NCI-H1092 treated with DMSO at 0.1 percent for 48 hours (cell line): ENCODE measurements around the gene CLIC3.

Experiments
- DNase-seq: peaks from one replicate; lab custom pipeline; 2025; lab: John Stamatoyannopoulos, UW

The CLIC3 gene

GRCh38 chr9:136964171-136964689 lies 32.1 kb downstream of the CLIC3 start:
- DNase-seq, result no peak

GRCh38 chr9:136963751-136964150 lies 32.6 kb downstream of the CLIC3 start:
- no peak for DNase-seq

GRCh38 chr9:136963341-136963740 lies 33.0 kb downstream of the CLIC3 start:
- DNase-seq, result no peak

- no peak for DNase-seq
Observed at GRCh38 chr9:136962701-136963248, 33.6 kb downstream of the CLIC3 start.

DNA sequence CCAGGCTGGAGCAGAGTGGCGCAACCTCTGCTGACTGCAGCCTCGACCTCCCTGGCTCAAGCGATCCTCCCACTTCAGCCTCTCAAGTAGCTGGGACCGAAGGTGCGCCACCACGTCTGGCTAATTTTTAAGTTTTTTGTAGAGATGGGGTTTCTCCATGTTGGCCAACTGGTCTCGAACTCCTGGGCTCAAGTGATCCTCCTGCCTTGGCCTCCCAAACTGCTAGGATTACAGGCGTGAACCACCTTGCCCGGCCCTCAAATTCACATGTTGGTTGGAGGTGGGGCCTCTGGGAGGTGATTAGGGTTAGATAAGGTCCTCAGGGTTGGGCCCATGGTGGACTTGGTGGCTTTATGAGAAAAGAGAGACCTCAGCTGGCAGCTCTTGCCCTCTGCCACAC lies 34.2 kb downstream of the CLIC3 start:
- no peak for DNase-seq

- no peak for DNase-seq
Observed at GRCh38 chr9:136961279-136962065, 34.9 kb downstream of the CLIC3 start.

DNA sequence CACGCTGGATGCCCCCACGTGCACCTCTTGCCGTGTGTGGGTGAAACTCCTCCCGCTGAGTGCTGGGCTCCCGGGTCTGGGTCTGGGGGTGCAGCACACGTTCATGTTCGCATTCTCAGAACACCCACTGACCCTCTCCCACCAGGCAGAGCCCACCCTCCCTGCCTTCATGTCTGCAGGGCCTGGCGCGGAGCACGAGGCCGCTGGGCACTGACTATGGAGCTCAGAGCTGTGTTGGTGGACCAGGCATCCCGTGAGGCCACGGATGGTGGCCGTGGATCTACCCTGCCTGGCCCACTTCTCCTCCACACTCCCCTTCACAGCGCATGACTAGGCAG lies 35.5 kb downstream of the CLIC3 start:
- no peak for DNase-seq

DNA sequence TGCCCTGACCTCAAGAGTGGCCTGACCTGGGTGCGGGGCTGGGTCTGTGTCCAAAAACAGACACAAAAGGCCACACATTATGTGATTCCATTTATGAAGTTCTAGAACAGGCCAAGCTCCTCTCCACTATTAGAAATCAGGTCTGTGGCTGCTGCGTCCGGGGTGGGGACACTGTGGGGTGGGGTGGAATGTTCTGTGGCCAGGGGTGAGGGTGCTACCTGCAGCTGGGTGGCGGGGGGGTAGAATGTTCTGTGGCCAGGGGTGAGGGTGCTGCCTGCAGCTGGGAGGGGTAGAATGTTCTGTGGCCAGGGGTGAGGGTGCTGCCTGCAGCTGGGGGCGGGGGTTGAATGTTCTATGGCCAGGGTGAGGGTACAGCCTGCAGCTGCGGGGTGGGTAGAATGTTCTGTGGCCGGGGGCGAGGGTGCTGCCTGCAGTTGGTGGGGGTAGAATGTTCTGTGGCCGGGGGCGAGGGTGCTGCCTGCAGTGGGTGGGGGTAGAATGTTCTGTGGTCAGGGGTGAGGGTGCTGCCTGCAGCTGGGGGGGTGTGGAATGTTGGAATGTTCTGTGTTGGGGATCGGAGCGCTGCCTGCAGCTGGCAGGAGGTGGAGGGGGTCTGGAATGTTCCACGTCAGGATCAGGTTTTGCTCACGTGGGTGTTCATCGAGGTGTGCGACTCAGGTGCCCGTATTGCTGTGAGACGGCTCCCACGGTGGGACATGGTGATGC lies 36.0 kb downstream of the CLIC3 start:
- no peak for DNase-seq

GRCh38 chr9:136958898-136959850 lies 37.2 kb downstream of the CLIC3 start:
- DNase-seq, result no peak

GRCh38 chr9:136958473-136958872 lies 37.9 kb downstream of the CLIC3 start:
- no peak for DNase-seq

DNA sequence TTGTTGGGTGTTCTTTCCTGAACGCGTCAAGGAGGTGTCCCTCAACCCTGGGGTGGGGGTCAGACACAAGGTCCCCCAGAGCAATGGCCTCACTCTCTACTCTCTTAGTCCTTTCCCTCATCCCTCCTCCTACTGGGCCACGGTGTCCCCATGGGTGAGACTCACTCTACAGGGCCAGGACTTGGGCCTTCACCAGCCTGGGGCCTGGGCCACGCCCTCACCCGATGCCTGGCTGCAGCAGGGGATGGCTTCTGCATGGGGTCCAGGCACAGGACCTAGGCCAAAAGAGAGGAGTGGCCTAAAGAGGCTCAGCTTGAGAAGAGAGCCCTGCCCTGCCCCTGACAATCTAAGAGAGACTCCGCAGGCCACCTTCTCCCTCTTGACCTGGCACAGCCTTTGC lies 38.5 kb downstream of the CLIC3 start:
- DNase-seq, result no peak

- DNase-seq, result no peak
Observed at GRCh38 chr9:136957461-136957860, 38.9 kb downstream of the CLIC3 start.

DNA sequence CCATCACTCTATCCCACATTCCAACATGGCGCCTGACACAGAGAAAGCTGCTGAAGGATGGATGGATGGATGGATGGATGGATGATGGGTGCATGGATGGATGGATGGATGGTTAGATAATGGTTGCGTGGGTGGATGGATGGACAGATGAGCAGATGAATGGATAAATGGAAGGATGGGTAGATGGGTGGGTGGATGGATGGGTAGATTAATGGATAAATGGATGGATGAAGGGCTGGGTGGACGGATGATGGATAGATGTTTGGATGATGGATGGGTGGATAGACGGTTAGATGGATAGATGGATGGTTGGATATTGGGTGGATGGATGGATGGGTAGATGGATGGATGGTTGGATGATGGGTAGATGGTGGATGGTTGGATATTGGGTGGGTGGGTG lies 39.8 kb downstream of the CLIC3 start:
- no peak for DNase-seq

GRCh38 chr9:136955943-136956335 lies 40.4 kb downstream of the CLIC3 start:
- no peak for DNase-seq

DNA sequence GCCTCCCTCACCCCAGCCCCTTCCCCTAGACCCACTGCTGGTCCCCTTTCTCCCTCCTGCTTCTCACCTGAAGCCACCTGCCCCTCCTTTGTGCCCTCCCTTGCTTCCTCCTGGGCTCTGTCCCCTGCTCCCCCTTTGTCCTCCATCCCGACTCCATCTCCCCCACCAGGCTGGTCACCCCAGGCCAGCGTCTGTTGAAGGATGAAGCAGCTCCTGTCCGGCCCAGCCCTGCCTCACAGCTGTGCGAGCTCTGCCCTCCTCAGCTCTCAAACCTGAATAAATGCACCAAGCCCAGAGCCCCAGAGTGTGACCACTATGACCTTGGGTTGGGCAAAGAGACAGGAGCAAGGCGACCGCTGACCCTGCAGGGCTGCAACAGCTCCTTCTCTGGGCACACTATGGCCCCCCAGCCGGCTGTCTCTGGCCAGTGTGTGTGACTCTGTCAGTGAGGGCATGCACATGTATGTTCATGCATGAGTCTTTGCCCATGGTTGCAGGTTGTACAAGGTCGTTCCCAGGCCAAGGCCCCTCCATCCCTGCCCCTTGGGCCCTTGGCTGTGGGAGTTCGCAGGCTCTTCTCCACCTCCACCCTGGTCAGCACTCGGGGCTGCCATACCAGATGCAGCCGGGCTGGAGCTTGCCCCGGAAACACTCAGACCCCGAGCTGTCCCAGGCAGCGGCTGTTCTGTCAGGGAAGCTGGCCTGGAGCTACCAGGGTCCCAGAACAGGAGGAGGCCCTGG lies 41.0 kb downstream of the CLIC3 start:
- DNase-seq, result no peak

GRCh38 chr9:136954270-136955083 lies 41.9 kb downstream of the CLIC3 start:
- DNase-seq, result no peak

- DNase-seq, result no peak
Observed at GRCh38 chr9:136953771-136954269, 42.5 kb downstream of the CLIC3 start.

- DNase-seq, result no peak
Observed at GRCh38 chr9:136952876-136953770, 43.2 kb downstream of the CLIC3 start.

DNA sequence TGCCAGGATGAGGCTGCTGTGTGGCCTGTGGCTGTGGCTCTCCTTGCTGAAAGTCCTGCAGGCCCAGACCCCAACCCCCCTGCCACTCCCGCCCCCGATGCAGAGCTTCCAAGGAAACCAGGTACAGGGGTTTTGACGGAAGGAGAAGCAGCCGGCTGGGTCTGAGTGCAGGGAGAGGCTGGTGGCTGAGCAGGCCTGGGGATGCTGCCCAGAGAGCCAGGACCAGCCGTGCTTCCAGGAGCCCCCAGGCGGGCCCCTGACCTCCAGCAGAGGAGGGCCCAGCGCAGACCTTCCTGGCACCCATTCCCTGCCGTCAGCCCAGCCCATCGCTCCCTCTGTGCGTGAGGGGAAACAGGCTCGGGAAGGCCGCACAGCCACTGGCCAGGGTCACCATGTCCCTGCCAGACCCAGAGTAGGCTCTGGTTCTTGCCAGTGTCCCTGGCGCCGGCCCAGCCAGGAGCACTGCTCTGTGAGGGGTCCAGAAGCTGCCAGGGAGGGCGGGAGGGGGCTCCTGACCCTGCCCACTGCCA lies 44.0 kb downstream of the CLIC3 start:
- no peak for DNase-seq
